Glomerular endothelial cell (primary cell): ENCODE results near the gene LRRC10B. TPM values are rescaled to one million over a fixed set of nuclear protein-coding genes. Genes with fewer than 3 reads are reported as not detected.

Experiments used
- DNase-seq: peaks from one replicate; pipeline ENCODE4 v3.0.0-alpha.2; 2011; ENCODE audit warnings: low read depth, low spot score; ENCODE audit errors: extremely low read depth
- total RNA-seq: library from RNA; depleted of rRNA; stranded (reverse); fragments of >200 nt; gene quantifications from 2 replicates; pipeline ENCODE4 v1.2.3, GENCODE V29; 2015

The LRRC10B gene
- total RNA-seq, 1 donor from 2014 or later, result 0.18 TPM

GRCh38 chr11:61507012-61507768 is 1.4 kb upstream of the LRRC10B start:
- DNase-seq, result no peak

DNA sequence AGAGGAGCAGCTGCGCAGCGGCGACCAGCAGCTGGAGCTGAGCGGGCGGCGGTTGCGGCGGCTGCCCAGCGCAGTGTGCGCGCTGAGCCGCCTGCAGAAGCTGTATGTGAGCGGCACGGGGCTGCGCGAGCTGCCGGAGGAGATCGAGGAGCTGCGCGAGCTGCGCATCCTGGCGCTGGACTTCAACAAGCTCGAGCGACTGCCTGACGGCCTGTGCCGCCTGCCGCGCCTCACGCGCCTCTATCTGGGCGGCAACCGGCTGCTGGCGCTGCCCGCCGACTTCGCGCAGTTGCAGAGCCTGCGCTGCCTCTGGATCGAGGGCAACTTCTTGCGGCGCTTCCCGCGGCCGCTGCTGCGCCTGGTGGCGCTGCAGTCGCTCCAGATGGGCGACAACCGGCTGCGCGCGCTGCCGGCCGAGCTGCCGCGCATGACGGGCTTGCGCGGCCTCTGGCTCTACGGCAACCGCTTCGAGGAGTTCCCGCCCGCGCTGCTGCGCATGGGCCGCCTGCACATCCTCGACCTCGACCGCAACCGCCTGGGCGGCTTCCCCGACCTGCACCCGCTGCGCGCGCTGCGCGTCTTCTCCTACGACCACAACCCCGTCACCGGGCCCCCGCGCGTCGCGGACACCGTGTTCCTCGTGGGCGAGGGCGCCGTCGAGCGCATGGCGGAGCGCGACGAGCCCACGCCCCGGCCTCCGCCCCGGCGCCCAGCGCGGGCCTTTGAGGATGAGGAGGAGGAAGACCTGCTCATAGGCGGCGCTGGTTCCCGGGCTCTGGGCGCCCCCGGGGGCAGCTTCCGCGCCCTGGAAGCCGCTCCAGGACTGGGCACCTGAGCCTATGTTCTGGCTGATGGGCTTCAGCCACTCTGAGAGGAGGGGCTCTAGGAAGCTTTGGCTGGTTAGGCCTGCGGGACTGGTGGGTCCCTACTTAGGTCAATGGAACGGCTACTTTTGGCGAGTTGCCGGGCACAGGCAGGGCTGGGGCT is 787 bp downstream of the LRRC10B start:
- no peak for DNase-seq

GRCh38 chr11:61510166-61510919 is 1.8 kb downstream of the LRRC10B start:
- DNase-seq, result no peak

GRCh38 chr11:61510974-61511373 is 2.4 kb downstream of the LRRC10B start:
- DNase-seq, result no peak

GRCh38 chr11:61511383-61511782 is 2.8 kb downstream of the LRRC10B start:
- DNase-seq, result no peak

GRCh38 chr11:61512435-61512834 is 3.9 kb downstream of the LRRC10B start:
- no peak for DNase-seq

GRCh38 chr11:61513143-61513765 is 4.7 kb downstream of the LRRC10B start:
- DNase-seq, result no peak

DNA sequence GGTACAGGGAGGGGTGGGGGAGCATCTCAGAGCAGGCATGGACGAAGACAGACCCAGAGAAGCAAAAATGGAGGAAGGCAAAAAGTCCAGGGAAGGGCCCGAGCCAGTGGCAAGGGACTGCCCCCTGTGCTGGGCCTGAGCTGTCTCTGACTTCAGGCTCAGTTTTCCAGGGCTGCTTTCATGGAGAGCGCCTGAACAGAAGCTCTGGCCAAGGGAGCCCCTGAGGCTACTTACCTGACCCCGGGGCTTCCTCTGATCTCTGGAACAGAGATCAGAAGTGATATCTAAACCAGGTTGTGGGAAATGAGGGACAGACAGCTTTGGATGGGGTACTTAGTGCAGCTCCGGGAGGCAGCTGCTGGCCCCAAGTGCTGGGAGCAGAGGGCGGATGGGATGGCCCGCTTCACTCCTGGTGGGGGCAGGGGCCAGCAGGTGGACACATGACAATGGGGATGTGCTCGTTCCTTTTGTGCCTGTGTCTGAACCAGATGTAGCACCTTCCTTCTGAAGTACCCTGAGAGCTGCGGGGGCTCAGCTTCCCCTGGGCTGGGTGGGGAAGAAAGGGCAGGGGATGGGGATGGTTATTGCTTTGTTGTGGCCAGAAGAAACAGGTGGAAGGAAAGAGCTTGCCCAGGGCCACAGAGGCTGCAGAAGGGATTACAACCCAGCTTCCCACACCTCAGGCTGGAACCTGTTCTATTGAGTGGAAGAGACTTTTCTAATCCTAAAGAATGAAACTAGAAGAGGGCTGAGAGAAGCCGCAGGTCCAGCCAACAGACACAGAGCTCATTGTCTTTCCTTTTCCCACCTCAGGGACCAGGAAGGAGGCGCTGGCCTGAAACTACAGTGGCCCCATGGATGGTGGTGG is 5.7 kb downstream of the LRRC10B start:
- no peak for DNase-seq

DNA sequence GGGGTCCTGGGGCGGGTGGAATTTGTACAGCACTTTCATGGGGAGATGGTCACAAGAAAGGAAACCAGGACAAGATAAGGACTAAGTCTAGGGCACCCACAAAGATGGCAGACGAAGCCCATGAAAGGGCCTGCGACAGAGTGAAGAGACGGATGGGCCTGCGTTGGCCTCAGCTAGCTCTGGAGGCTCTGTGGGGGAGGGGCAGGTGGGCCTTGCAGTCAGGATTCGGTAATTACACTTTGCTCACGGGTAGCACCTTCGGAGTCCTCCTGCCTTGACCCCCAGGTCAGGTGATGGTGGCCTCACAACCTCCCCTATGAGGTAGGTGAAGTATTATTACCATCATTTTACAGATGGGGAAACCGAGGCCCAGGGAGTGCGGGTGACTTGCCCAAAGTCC is 7.1 kb downstream of the LRRC10B start:
- no peak for DNase-seq

- no peak for DNase-seq
These were observed 7.6 kb downstream of the LRRC10B start for GRCh38 chr11:61516191-61516590.

- no peak for DNase-seq
These were observed 8.4 kb downstream of the LRRC10B start for GRCh38 chr11:61516675-61517572.

DNA sequence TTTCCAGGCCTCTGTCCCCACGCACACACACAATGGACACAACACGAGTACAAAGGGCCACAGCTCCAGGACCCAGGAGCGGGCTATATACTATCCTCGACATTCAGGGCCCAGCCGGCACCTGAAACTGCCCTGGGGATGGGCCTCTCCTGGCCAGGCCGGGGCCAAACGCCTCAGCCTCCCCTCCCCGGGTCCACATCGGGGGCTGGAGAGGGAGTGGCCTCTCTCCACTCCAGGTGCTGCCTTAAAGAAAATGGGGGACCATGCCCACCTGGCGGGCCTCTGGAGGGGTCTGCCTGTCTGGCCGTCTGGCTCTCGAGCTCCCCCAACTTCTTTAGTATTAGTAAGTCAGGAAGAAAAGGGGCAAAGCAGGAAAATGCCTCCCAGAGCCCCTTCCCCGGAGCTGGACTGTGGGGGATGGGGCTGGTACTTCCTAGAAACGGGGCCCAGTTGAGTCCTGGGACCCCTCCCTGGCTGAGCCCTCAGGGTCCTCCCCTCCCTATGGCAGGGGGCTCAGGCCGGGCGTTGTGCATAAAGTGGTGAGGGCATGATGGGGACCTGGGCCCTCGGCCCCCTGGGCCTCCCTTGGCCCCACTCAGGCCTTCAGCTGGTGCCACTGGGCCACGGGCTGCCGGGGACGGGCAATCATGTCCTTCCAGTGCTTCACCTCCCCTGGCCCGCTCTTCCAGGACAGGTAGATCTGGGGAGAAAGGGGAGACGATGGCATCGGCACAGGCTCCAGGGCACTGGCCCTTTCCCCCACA is 9.7 kb downstream of the LRRC10B start:
- no peak for DNase-seq

GRCh38 chr11:61522881-61523280 is 14.3 kb downstream of the LRRC10B start:
- DNase-seq, result no peak

- DNase-seq, result no peak
These were observed 15.9 kb downstream of the LRRC10B start for GRCh38 chr11:61524446-61524845.

DNA sequence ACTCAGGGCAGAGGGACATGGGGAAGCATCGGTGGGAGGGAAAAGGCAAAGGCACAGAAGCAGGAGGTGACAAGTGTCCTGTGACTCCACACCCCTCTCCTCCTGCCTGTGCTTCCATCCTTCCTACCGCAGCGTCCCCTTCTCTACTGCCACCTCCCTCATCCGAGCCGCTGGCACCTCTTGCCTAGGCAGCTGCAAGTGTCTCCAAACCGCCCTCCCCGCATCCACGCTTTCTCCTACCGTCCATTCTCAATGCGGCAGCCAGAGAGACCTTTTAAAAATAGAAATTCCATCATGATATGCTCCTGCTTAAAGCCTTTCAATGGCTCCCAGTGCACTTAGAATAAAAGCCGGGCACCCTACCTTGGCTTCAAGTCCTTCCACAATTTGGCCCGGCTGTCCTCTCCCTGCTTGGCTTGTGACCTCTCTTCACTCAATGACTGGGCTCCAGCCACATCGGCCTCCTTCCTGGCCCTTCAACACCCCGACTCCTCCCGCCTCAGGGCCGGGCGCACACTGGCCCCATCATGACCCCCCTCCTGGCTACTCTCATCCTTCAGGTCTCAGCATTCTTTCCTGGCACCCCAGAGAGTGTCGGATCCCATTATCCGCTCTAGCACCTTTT is 16.5 kb downstream of the LRRC10B start:
- DNase-seq, result no peak

DNA sequence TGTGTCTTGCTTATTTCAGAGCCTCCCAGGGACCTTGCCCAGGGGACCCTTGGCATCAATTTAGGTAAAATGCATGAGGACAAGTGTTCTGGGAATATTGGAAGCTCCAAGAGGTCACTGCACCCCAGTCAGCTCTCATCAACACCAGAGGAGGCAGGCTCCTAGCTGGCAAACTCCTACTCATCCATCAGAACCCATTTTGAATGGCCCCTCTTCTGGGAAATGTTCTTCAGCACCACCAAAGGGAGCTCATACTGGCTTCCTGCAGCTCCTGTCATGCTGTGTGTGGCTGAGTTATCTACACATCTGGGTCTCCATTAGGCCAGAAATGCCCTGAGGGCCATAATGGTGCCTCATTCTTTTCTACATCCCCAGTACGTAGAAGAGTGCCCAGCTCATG is 17.7 kb downstream of the LRRC10B start:
- no peak for DNase-seq

DNA sequence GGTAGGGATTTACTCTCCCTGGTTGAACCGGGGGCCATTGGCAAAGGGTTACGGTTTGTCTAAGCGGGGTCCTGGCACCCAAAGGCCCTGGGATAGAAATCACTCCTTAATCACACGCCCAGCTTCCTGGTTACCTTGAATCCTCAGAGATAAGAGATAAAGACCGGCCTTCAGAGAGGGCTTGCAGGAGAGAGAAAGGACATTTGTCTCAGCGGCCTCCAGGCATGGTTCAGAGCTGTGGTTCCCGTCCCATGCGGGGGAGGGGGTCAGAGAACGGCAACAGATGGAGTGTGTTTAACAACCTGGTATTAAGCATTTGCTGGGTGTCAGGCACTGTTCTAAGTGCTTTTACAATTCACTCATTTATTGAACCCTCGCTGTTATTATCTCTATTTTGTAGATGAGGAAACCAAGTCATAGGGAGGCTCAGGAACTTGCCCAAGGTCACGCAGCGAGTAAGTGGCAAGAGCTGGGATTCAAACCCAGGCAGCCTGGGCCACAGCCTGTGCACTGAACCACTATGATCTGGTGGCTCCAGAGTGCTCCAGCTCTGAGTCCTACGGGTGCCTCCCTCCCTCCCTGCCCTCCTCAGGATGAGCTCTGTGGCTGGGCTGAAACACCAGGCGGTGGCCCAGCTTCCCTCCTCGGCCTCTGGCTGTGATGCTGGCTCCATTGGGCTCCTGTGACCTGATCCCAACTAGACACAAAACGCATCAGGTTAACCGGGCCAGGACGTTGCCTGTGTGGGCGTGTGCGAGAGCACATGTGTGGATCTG is 18.6 kb downstream of the LRRC10B start:
- no peak for DNase-seq
